Ovary (tissue), 9 donors: ENCODE data around the gene FOXO1. TPM values are rescaled to one million over a fixed set of nuclear protein-coding genes. Genes with fewer than 3 reads are reported as not detected.

ENCODE experiments used
- DNase-seq, 5 donors: peaks; one replicate each; pipeline ENCODE4 v3.0.0-alpha.2; 2019 to 2020
- H3K27ac ChIP-seq, 2 donors: fragments of 200-600 bp; one replicate each; pipeline versions ENCODE4 v1.5.1 to v1.8.0; 2019 to 2022
- H3K27me3 ChIP-seq: fragments of 200-600 bp; one replicate; pipeline ENCODE4 v1.8.0; 2022
- H3K36me3 ChIP-seq: fragments of 200-600 bp; sonication (generic); one replicate; pipeline ENCODE4 v1.5.1; 2019
- H3K4me1 ChIP-seq: one replicate; pipeline ENCODE4 v1.8.1; 2013; ENCODE audit warnings: mild to moderate bottlenecking, moderate library complexity; ENCODE audit not compliant: insufficient read depth
- H3K4me3 ChIP-seq: fragments of 200-600 bp; sonication (generic); one replicate; pipeline ENCODE4 v1.5.1; 2017
- H3K9me3 ChIP-seq, 2 donors: fragments of 200-600 bp in 1 of 2; sonication (generic) in 1 of 2; one replicate each; pipeline versions ENCODE4 v1.5.1 to v1.8.1; 2013 to 2019; ENCODE audit warnings: mild to moderate bottlenecking in 1 of 2, moderate library complexity in 1 of 2
- EP300 ChIP-seq: sonication (generic); formaldehyde crosslinking; IDR thresholded peaks from one replicate; pipeline ENCODE4 v1.6.1; 2017; ENCODE audit warnings: antibody characterized with exemption
- POLR2A ChIP-seq: fragments of 450-650 bp; IDR thresholded peaks from one replicate; pipeline ENCODE4 v1.6.1; 2017; ENCODE audit warnings: antibody characterized with exemption, mild to moderate bottlenecking, moderate library complexity
- WGBS, 3 donors: extraction: QIAGEN DNeasy Blood & Tissue Kit in 1 of 3; methylation state at CpG; one replicate each; pipeline versions ENCODE4 v1.1.5 to v1.1.7; 2013 to 2017; 5-methylcytosine and 5-hydroxymethylcytosine counted together
- intact Hi-C, 4 donors: fragments of 100-400 bp; cut with DNase I; formaldehyde crosslinking; loops; one replicate each; pipeline versions ENCODE4 v1.11.0 to v1.15.1; 2022 to 2023
- polyA plus RNA-seq, 2 donors: library from polyadenylated mRNA; stranded (reverse); fragments of 200-250 nt in 1 of 2; fragments of 350-450 nt in 1 of 2; fragmentation: Illumina TruSeq in 1 of 2; extraction: RNeasy Lipid Tissue Mini Kit (QIAGEN cat#74804) in 1 of 2; gene quantifications; one replicate each; pipeline ENCODE4 v1.2.3, GENCODE V29; 2013 to 2014
- total RNA-seq, 7 donors: library from RNA; depleted of rRNA in 2 of 7; stranded (reverse); fragments of >200 nt in 2 of 7; fragmentation: NEBNext Ultra II Directional in 3 of 7; extraction: Animal tissue kit (Norgen Biotek cat#: 25700) in 3 of 7; gene quantifications; one replicate each; pipeline versions ENCODE4 v1.1.0 to v1.2.4, GENCODE V29; 2016 to 2023
- TF ChIP-seq, protein P1 (sequence below), 3 donors: fragments of 450-650 bp in 2 of 3; fragments of 200-600 bp in 1 of 3; IDR thresholded peaks; one replicate each; pipeline versions ENCODE4 v1.5.1 to v1.8.0; 2016 to 2022; ENCODE audit warnings: antibody characterized with exemption in 3 of 3, mild to moderate bottlenecking in 1 of 3
- donor health status: DM: no; HTN: no; CAD: no; lungs with moderate emphysema.
- donor health status: DM: no; HTN: no; CAD: no.
- donor health status: Bipolar disorder and iron deficiency.
- donor health status: DM: yes; HTN: yes; CAD: no.
- donor health status: DM: no; HTN: no; CAD: no.
- donor health status: DM: yes; HTN: yes; CAD: no.

FOXO1 gene
- total and polyA plus RNA-seq, 9 donors = 51.5 to 157 (median 107) TPM

DNA sequence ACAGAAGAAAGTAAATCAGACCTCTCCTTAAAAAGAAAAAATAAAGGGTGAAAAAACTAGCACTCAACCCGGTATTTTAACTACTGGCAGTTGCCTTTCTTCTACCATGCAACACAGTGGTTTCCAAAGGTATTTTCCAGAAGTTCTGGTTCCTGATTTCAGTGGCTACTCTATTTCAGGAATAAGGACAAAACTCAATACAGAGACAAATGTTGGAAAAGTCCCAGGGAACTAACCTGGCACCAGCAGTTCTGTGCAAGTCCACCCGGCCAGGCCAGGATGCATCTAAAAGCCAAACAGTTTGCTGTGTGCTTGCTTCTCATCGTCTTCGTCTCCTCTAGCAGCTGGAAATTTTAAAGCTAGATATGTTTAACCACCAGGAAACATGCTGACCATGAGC is 52.5 kb downstream of the FOXO1 start:
- H3K27ac ChIP-seq = no peak overlapping the region
- H3K27me3 ChIP-seq = no peaks in the 10 kb centered on the region
- TF ChIP-seq, protein P1, sequence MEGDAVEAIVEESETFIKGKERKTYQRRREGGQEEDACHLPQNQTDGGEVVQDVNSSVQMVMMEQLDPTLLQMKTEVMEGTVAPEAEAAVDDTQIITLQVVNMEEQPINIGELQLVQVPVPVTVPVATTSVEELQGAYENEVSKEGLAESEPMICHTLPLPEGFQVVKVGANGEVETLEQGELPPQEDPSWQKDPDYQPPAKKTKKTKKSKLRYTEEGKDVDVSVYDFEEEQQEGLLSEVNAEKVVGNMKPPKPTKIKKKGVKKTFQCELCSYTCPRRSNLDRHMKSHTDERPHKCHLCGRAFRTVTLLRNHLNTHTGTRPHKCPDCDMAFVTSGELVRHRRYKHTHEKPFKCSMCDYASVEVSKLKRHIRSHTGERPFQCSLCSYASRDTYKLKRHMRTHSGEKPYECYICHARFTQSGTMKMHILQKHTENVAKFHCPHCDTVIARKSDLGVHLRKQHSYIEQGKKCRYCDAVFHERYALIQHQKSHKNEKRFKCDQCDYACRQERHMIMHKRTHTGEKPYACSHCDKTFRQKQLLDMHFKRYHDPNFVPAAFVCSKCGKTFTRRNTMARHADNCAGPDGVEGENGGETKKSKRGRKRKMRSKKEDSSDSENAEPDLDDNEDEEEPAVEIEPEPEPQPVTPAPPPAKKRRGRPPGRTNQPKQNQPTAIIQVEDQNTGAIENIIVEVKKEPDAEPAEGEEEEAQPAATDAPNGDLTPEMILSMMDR (IDR thresholded peaks at IDR 0.05) = no peak
- TF ChIP-seq POLR2A (no peak), EP300 (no peak)
- intact Hi-C loops = no loop called here
- no peak overlapping the region for H3K4me3 ChIP-seq
- H3K4me1 ChIP-seq = peaks cover 47% of the 10 kb centered on the region
- H3K9me3 ChIP-seq = no peaks in the 10 kb centered on the region
- DNase-seq = no peak
- 25 to 51% (median 33%) methylated on average over 4 of the region's 4 CpGs for WGBS, 3 donors
- no peaks in the 10 kb centered on the region for H3K36me3 ChIP-seq

DNA sequence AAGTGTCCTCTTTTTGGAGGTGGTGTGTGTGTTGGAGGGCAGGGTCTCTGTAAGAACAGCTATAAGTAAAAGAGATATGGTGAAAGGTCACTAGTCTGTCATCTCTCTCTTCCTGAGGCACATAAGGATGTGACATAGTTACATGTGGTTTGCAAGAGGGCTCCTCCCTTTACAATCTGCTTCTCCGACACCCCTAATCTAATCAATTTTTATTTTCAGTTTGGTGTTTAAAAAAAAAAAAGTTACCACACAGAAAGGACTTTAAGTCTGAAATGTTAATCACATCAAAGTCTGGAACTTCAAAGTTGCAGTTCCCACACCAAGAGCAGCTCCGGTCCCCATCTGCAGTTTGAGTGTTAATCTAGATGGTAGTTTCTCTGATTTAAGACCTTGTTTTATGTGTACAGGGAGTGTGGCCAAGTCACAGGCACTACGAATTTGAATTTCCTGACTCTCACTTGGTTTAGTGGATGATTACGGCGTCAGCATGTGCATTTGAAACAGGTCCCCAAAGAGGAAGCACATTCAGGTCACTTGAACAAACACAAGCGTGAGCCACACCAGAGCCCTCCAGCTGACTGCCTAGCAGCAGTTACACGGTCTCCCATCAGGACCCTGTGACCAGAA is 53.1 kb downstream of the FOXO1 start:
- no peak overlapping the region for H3K4me3 ChIP-seq
- H3K36me3 ChIP-seq = no peaks in the 10 kb centered on the region
- intact Hi-C loops = no loop called here
- WGBS, 3 donors = 55 to 58% (median 56%) methylated on average over 7 of the region's 7 CpGs
- TF ChIP-seq EP300 = no peak
- H3K27me3 ChIP-seq = no peaks in the 10 kb centered on the region
- DNase-seq = no peak
- peak overlapping the region in 1 of 2 donors; percentile 16 for H3K27ac ChIP-seq
- H3K9me3 ChIP-seq = no peaks in the 10 kb centered on the region
- H3K4me1 ChIP-seq = peaks cover 42% of the 10 kb centered on the region

DNA sequence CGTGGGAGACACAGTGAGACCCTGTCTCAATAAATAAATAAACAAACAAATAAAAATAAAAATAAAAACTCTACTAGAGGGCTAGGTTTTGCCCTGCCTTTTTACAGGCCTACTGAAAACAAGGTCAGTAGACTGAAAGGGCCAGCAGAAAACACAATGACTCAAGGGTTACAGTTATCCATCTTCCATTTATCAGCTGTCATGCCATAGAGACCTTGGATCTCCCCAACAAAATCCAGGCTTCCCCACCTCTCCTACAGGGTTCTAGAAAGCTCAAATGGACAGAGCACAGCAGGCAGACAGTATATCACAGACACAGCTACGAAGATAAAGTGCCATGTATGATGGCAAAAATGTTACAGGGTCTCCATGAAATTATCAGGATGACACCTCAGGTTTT is 54.4 kb downstream of the FOXO1 start:
- no peaks in the 10 kb centered on the region for H3K9me3 ChIP-seq
- H3K36me3 ChIP-seq = no peaks in the 10 kb centered on the region
- no peaks in the 10 kb centered on the region for H3K27me3 ChIP-seq
- H3K4me3 ChIP-seq = no peak overlapping the region
- intact Hi-C loops = no loop called here
- DNase-seq = no peak
- peaks cover 38% of the 10 kb centered on the region for H3K4me1 ChIP-seq
- no peak overlapping the region for H3K27ac ChIP-seq
- TF ChIP-seq POLR2A (no peak), EP300 (no peak)
- TF ChIP-seq, protein P1 (IDR thresholded peaks at IDR 0.05) = no peak
- WGBS, 3 donors = 69 to 80% (median 76%) methylated on average over 2 of the region's 2 CpGs

DNA sequence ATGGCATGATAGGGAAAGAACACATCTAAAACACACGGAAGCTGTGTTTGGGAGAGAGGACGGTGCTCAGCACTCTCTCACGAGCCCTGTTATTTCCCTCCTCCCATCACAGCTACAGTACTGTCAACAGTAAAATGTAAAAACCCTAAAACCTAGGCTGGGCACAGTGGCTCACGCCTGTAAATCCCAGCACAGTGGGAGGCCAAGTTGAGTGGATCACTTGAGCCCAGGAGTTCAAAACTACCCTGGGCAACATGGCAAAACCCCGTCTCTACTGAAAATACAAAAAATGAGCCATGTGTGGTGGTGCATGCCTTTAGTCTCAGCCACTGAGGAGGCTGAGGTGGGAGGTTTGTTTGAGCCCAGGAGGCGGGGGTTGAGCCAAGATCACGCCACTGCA is 54.8 kb downstream of the FOXO1 start:
- H3K27ac ChIP-seq = no peak overlapping the region
- no peak overlapping the region for H3K4me3 ChIP-seq
- WGBS, 3 donors = 74 to 84% (median 77%) methylated on average over 7 of the region's 7 CpGs
- TF ChIP-seq EP300 (no peak), POLR2A (no peak)
- TF ChIP-seq, protein P1 (IDR thresholded peaks at IDR 0.05) = no peak
- intact Hi-C loops = no loop called here
- H3K9me3 ChIP-seq = no peaks in the 10 kb centered on the region
- no peak for DNase-seq
- H3K36me3 ChIP-seq = no peaks in the 10 kb centered on the region
- H3K27me3 ChIP-seq = no peaks in the 10 kb centered on the region
- peaks cover 39% of the 10 kb centered on the region for H3K4me1 ChIP-seq

DNA sequence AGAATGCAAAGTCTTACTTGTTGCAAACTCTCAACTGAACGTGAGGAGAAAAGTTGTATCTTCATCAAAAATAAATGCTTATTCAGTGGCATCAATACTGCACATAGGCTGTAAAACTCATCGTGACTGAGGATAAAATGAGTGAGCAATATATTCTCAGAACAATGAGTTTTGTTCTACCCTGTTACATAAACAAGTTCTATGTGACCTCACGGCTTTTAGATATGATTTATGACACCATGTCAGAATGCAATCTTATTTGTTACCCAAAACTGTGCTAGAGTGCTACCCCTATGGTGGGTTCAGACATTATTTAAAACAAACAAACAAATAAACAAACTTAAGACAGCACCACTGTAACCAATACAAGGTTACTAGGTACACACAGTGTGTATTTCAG is 55.4 kb downstream of the FOXO1 start:
- Histone ChIP-seq H3K36me3 (no peaks in the 10 kb centered on the region), H3K27me3 (no peaks in the 10 kb centered on the region), H3K27ac (no peak overlapping the region), H3K4me1 (peaks cover 39% of the 10 kb centered on the region), H3K4me3 (no peak overlapping the region), H3K9me3 (no peaks in the 10 kb centered on the region)
- 49 to 66% (median 57%) methylated on average over 3 of the region's 3 CpGs for WGBS, 3 donors
- TF ChIP-seq, protein P1 (IDR thresholded peaks at IDR 0.05) = no peak
- TF ChIP-seq EP300 (no peak), POLR2A (no peak)
- DNase-seq = no peak
- intact Hi-C loops = no loop called here
